HG02943 (cell line): ENCODE data around the gene OXNAD1.

Source experiments
- ATAC-seq: cut with Tn5 transposase; IDR thresholded peaks from one replicate; pipeline ENCODE4 v1.9.1; 2021; ENCODE audit warnings: mild to moderate bottlenecking, low read depth, moderate library complexity; ENCODE audit not compliant: unreplicated experiment

Gene OXNAD1

GRCh38 chr3:16323737-16324136 lies 58.7 kb downstream of the OXNAD1 start:
- ATAC-seq = no peak

GRCh38 chr3:16325850-16326249 lies 60.8 kb downstream of the OXNAD1 start:
- ATAC-seq = no peak

- ATAC-seq = no peak
Measured at GRCh38 chr3:16326724-16327349, 61.8 kb downstream of the OXNAD1 start.

- ATAC-seq = no peak
Measured at GRCh38 chr3:16328124-16328523, 63.1 kb downstream of the OXNAD1 start.

GRCh38 chr3:16329036-16329825 lies 64.2 kb downstream of the OXNAD1 start:
- no peak for ATAC-seq

- ATAC-seq = no peak
Measured at GRCh38 chr3:16329826-16330129, 64.8 kb downstream of the OXNAD1 start.

GRCh38 chr3:16330351-16330750 lies 65.3 kb downstream of the OXNAD1 start:
- ATAC-seq = no peak

GRCh38 chr3:16331319-16331883 lies 66.4 kb downstream of the OXNAD1 start:
- ATAC-seq = no peak

GRCh38 chr3:16332904-16333426 lies 68.0 kb downstream of the OXNAD1 start:
- ATAC-seq = no peak

GRCh38 chr3:16334909-16335308 lies 69.9 kb downstream of the OXNAD1 start:
- no peak for ATAC-seq

GRCh38 chr3:16335333-16335732 lies 70.3 kb downstream of the OXNAD1 start:
- no peak for ATAC-seq

- no peak for ATAC-seq
Measured at GRCh38 chr3:16335772-16336645, 71.0 kb downstream of the OXNAD1 start.

GRCh38 chr3:16336825-16337224 lies 71.8 kb downstream of the OXNAD1 start:
- no peak for ATAC-seq

- peak; percentile 87 for ATAC-seq
Measured at GRCh38 chr3:16337856-16338540, 73.0 kb downstream of the OXNAD1 start.

GRCh38 chr3:16338999-16339398 lies 74.0 kb downstream of the OXNAD1 start:
- ATAC-seq = no peak

GRCh38 chr3:16343101-16343500 lies 78.1 kb downstream of the OXNAD1 start:
- no peak for ATAC-seq

GRCh38 chr3:16346413-16347081 lies 81.5 kb downstream of the OXNAD1 start:
- ATAC-seq = no peak

GRCh38 chr3:16347548-16347947 lies 82.5 kb downstream of the OXNAD1 start:
- ATAC-seq = no peak

GRCh38 chr3:16349986-16350596 lies 85.1 kb downstream of the OXNAD1 start:
- no peak for ATAC-seq
